Measurements from ENCODE around the gene RPS15A.
"Not testable (repeated sequence)": the region's sequence is repeated elsewhere in the genome, so short reads cannot be mapped to it uniquely, and the experiment has no call there.

DNA sequence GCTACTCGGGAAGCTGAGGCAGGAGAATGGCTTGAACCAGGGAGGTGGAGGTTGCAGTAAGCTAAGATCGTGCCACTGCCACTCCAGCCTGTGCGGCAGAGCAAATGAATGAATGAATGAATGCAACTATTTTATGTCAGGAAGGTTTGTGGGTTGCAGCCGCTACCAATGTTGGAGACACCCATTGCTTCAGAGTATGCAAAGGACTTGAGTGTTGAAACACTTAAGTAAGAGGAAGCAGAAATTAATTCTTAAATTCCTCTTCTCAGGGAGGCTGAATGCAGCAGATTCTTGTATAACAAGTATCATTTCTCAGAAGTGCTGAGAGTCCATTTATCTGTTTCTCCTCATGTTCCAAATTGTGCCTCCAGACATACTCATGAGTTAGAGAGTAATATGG, 15.5 kb downstream of the RPS15A start:
- TF ChIP-seq, protein P1, sequence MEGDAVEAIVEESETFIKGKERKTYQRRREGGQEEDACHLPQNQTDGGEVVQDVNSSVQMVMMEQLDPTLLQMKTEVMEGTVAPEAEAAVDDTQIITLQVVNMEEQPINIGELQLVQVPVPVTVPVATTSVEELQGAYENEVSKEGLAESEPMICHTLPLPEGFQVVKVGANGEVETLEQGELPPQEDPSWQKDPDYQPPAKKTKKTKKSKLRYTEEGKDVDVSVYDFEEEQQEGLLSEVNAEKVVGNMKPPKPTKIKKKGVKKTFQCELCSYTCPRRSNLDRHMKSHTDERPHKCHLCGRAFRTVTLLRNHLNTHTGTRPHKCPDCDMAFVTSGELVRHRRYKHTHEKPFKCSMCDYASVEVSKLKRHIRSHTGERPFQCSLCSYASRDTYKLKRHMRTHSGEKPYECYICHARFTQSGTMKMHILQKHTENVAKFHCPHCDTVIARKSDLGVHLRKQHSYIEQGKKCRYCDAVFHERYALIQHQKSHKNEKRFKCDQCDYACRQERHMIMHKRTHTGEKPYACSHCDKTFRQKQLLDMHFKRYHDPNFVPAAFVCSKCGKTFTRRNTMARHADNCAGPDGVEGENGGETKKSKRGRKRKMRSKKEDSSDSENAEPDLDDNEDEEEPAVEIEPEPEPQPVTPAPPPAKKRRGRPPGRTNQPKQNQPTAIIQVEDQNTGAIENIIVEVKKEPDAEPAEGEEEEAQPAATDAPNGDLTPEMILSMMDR (conservative IDR thresholded peaks at IDR 0.05), result not testable (repeated sequence)
- not testable (repeated sequence) for TF ChIP-seq EZH2 (IDR thresholded peaks at IDR 0.05; ENCODE audit: low read depth)

Data from PC-9 (cell line).